D341Med (cell line): ENCODE results near the gene STUB1.
A peak's percentile ranks its signal among the peaks of the same experiment; 100 is the strongest.

ENCODE experiments used
- DNase-seq: peaks from one replicate; pipeline ENCODE4 v3.0.0; 2012; ENCODE audit warnings: low spot score

The STUB1 gene

GRCh38 chr16:679814-680624, at the start of gene STUB1:
Gene STUB1, plus strand, starts transcription at chr16:680410. Its CDS starts 116 bp downstream, at chr16:680526.
- peak; percentile 91 for DNase-seq

DNA sequence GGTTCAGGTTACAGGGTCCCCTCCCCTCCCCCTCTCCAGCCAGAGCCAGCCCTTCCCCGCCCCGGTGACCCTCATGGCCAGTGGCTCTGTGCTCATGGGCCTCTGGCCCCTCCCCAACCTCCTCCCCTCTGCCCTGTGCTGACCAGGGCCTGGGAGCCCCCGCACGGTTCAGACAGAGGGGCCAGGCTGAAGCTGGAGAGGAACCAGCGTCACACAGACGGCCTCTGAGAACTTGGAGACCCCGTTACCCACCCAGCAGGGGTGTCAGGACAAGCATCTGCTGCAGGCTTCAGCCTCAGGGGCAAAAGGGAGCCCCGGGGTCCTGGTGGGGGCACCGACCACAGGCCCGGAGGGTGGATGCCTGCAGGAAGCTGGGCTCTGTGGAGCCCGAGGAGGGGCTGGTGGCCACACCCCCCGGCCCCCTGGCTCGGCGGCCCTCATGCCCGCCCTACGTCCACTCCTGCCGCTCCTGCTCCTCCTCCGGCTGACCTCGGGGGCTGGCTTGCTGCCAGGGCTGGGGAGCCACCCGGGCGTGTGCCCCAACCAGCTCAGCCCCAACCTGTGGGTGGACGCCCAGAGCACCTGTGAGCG, 49.3 kb upstream of the STUB1 start, which contains the start of gene WFIKKN1:
TSS of gene WFIKKN1 (plus strand) at position 171 of the 591 bp plus-strand sequence. CDS start at position 440, 269 bp downstream.
- DNase-seq = peak; percentile 42

DNA sequence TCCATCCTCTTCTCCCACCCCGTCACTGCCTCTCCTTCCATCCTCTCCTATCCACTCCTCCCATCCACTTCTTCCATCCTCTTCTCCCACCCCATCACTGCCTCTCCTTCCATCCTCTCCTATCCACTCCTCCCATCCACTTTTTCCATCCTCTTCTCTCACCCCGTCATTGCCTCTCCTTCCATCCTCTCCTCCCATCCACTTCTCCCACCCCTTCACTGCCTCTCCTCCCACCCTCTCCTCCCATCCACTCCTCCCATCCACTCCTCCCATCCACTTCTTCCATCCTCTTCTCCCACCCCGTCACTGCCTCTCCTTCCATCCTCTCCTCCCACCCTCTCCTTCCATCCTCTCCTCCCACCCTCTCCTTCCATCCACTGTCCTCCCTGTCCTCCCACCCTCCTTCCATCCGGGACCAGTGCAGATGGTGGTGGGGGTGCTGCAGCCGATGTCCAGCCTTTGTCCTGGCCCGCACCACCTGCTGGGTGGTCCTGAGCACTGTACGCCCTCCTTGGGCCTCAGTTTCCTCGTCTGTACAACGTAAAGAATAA, 48.3 kb upstream of the STUB1 start:
- DNase-seq = no peak

DNA sequence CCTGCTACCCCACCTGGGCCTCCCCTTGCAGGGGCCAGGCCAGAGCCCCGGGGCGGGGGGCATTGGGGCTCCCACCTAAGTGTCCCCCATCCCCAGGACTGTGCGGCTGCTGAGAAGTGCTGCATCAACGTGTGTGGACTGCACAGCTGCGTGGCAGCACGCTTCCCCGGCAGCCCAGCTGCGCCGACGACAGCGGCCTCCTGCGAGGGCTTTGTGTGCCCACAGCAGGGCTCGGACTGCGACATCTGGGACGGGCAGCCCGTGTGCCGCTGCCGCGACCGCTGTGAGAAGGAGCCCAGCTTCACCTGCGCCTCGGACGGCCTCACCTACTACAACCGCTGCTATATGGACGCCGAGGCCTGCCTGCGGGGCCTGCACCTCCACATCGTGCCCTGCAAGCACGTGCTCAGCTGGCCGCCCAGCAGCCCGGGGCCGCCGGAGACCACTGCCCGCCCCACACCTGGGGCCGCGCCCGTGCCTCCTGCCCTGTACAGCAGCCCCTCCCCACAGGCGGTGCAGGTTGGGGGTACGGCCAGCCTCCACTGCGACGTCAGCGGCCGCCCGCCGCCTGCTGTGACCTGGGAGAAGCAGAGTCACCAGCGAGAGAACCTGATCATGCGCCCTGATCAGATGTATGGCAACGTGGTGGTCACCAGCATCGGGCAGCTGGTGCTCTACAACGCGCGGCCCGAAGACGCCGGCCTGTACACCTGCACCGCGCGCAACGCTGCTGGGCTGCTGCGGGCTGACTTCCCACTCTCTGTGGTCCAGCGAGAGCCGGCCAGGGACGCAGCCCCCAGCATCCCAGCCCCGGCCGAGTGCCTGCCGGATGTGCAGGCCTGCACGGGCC, 47.5 kb upstream of the STUB1 start:
- no peak for DNase-seq

DNA sequence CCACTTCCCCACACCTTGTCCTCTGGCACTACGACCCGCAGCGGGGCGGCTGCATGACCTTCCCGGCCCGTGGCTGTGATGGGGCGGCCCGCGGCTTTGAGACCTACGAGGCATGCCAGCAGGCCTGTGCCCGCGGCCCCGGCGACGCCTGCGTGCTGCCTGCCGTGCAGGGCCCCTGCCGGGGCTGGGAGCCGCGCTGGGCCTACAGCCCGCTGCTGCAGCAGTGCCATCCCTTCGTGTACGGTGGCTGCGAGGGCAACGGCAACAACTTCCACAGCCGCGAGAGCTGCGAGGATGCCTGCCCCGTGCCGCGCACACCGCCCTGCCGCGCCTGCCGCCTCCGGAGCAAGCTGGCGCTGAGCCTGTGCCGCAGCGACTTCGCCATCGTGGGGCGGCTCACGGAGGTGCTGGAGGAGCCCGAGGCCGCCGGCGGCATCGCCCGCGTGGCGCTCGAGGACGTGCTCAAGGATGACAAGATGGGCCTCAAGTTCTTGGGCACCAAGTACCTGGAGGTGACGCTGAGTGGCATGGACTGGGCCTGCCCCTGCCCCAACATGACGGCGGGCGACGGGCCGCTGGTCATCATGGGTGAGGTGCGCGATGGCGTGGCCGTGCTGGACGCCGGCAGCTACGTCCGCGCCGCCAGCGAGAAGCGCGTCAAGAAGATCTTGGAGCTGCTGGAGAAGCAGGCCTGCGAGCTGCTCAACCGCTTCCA, 46.7 kb upstream of the STUB1 start:
- DNase-seq = no peak

- no peak for DNase-seq
These were observed 46.0 kb upstream of the STUB1 start for GRCh38 chr16:634051-634670.

DNA sequence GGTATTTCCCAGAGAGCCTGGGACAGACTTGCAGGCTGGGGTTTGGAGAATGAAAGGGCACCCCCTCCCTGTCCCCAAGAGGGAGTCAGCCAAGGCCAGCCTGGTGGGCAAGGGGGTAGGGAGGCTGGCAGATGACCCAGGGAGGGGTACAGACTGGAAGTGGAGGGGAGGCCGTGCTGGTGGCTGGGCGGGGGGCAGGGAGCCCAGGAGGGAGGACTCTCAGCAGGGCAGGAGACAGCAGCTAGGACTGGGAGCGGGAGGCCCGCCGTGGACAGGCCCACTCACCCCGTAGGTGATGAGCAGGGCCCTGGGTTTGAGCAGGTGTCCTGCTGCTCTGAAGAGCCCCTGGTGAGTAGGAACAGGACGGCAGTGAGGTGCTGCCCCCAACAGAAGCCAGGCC, 45.2 kb upstream of the STUB1 start:
- no peak for DNase-seq

GRCh38 chr16:635573-636205, 44.5 kb upstream of the STUB1 start:
- no peak for DNase-seq

GRCh38 chr16:636206-637080, 43.8 kb upstream of the STUB1 start, which contains the start of gene METTL26:
Gene METTL26, minus strand, starts transcription at chr16:636305. Its CDS starts 15 bp downstream, at chr16:636290.
- peak; percentile 93 for DNase-seq

DNA sequence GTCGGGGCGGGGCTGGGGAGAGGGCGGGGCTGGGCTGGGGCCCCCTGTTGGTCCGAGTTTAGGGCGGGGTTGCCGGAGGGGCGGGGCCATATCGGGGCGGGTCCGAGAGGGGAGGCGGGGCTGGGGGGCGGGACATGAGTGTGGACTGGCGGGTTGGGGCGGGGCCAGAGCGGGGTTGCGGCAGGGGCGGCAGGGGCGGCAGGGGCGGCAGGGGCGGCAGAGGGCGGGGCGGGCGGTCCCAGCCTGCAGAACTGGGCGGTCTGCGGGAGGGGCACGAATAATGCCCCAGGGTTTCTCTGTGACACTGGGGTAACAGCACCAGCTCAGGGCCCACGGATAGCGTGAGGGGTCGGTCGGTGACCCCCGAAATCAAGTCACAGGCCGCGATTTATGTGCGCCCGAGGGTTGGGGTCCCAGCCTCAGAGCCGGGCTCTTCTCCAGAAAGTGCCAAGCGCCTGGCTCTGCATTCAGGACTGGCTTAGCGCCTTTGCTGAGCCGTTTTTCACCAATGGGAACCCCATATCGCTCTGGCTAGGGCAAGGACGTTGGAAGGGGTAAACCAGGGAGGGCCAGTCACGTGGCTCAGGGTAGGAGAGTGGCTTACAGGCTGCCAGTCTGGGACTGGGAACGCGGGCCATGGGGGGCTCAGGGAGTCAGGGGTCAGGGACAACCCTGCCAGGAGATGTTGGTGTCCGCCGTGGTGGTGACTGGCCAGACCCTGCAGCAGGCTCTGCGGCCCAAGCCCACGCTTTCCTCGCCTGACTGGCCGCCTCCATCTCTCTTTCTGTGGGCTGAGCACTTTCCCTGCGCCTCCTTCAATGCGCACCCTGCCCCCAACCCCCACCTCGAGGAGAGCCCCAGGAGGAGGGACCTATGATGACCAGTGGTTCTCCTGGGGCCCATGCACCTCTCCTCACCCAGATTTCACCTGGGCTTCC, 42.9 kb upstream of the STUB1 start:
- DNase-seq = peak; percentile 97

DNA sequence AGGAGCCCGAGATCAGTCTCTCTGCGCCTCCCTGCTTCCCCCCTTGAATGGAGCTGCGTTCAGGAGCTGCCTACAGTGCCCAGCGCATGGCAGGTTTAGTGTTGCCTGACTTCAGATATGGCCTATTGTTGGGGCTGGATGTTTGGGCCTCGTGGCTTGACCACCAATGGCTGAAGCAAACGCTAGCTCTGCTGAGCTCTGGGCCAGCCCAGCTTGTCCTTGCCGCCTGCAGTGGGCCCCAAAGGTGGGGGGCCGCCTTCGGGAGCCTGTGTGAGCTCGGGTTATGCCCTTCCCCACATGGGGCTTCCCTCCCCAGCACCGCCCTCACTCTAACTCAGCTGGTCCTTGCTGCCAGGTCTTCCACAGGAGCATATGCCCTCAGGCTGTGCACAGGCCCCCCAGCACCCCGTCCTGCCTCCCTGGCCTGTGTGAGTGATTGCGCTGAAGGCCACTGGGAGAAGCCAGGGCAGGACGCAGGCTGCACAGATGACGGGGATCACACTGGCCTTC, 42.1 kb upstream of the STUB1 start:
- DNase-seq = no peak

DNA sequence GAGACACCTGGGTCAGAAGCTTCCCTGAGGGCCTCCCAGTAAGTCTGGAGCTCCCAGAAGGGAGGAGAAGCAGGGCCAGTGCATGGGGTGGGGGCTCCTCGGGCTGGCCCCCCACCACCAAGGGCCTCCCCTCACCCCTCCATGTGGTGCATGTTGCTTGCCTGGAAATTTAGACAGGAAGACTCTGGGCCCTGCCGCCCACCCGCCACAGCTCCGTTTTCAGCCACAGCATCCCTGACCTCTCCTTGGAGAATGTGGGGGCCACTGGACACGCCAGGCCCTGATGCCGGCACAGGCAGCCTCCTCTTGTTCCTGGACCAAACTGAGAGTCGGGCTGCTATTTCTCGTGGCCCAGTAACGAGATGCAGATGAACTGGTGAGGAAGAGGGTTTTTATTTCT, 41.4 kb upstream of the STUB1 start:
- DNase-seq = no peak

DNA sequence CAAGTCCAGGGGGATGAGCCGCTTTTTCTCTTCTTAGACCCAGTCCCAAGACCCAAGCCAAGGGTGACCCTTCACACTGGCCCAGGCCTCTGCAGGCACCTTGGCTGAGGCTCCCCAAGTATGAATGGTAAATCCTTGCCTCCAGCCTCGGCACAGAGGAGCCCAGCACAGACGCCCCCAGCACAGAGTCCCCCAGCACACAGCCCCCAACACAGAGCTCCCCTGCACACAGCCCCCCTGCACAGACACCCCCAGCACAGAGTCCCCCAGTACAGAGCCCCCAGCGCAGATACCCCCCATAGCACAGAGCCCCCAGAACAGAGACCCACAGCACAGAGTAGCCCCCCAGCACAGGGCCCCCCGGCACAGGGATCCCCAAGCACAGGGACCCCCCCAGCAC, 39.6 kb upstream of the STUB1 start:
- DNase-seq = no peak

DNA sequence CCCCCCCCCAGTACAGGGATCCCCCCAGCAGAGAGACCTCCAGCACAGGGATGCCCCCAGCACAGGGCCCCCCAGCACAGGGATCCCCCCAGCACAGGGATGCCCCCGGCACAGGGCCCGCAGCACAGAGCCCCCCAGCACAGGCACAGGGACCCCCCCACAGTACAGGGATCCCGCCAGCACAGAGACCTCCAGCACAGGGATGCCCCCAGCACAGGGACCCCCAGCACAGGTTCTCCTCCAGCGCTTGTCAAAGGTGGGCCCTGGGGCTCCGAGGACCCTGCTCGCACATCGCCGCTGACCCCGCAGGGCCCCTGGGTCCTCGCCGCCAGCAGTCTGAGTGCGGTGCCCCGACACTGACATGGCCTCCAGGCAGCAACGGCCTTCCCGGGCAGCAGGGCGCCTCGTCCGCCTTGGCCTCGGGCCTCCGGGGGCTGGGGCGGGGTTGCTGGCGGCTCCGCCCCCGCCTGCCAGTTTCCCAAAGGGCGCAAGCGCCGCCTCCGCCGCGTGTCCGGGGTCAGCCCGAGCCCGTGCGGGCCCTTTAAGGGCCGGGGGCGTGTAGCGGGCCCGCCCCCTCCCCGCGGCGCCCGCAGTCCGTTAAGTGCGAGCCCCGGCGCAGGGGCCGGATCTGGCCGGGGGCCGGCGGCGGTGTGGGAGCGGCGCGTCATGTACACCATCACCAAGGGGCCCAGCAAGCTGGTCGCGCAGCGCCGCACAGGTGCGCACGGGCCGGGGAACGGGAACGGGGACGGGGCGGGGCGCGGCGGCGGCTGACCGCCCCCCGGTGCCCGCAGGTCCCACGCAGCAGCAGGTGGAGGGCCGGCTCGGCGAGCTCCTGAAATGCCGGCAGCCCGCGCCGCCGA, 38.7 kb upstream of the STUB1 start, which contains the start of gene MCRIP2:
TSS of gene MCRIP2 (plus strand) at position 503 of the 863 bp plus-strand sequence. CDS start at position 667, 164 bp downstream.
- DNase-seq = peak; percentile 90

DNA sequence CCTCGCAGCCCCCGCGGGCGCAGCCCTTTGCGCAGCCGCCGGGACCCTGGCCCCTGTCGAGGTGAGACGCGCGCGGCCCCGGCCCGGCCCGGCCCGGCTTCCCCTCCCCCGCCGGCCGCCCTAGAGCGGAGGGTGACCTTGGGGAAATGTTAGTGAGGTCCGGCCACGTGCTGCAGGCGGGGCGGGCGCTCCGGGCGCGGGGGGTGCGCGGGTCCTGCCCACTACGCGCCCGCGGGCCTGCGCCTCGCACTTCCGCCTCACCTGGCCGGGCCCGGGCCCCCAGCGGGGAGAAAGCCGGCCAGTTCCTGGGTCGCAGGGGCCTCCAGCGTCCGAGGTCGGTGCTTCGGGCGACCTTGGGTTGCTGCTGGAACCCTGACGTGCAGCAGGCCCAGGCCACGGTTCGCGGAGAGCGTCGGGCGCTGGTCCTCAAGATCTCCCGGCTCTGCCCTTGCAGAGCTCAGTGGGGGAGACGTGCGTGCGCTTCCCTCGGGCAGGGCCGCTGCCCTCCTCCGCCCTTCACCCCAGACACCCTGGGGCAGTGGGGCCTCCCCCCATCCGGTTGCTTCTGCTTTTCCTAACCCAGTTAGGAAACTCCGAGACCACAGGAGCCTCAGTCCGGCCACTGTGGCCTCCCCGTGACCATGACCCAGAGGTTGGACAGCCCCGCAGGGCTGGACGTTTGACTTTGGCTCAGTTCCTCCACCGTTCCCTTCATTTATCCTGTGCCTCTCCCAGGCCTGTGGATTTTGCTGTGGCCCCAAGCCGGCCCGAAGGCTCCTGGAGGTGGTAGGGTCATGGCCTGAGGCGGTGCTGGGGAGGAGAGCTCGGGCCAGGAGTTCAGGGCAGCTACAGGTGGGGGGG, 37.8 kb upstream of the STUB1 start:
- peak; percentile 62 for DNase-seq

GRCh38 chr16:643050-643368, 37.2 kb upstream of the STUB1 start:
- no peak for DNase-seq
